ENCODE results near the gene ASPHD2.

DNA sequence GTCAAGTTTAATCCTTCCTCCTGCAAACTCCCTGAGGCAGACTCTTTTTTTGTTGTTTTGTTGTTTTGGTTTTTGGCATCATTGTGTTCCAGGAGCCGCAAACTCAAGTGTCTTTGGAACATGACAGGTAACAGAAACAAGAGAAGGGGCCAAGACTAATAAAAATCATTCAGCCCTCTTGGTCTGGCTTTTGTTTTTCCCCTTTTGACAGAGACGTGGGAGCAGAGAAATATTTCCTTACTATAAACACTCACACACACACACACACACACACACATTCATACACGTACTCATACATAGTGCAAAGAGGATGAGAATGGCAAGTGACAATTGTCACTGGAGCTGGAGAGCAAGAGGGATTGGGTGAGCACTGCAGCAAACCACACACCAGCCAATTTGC is 10.4 kb upstream of the ASPHD2 start:
- no peak for TF ChIP-seq JUND (IDR thresholded peaks at IDR 0.05)
- TF ChIP-seq POLR2AphosphoS5 (IDR thresholded peaks at IDR 0.05; ENCODE audit: low read depth, low read length), result no peak
- TF ChIP-seq CTCF (IDR thresholded peaks at IDR 0.05), result no peak
- no peak for TF ChIP-seq RAD21 (IDR thresholded peaks at IDR 0.05; ENCODE audit: low read length)
- TF ChIP-seq EP300 (IDR thresholded peaks at IDR 0.05; ENCODE audit: borderline replicate concordance in 1 of 2, low read depth in 1 of 2, low read length in 1 of 2), result no peak
- TF ChIP-seq, protein P1, sequence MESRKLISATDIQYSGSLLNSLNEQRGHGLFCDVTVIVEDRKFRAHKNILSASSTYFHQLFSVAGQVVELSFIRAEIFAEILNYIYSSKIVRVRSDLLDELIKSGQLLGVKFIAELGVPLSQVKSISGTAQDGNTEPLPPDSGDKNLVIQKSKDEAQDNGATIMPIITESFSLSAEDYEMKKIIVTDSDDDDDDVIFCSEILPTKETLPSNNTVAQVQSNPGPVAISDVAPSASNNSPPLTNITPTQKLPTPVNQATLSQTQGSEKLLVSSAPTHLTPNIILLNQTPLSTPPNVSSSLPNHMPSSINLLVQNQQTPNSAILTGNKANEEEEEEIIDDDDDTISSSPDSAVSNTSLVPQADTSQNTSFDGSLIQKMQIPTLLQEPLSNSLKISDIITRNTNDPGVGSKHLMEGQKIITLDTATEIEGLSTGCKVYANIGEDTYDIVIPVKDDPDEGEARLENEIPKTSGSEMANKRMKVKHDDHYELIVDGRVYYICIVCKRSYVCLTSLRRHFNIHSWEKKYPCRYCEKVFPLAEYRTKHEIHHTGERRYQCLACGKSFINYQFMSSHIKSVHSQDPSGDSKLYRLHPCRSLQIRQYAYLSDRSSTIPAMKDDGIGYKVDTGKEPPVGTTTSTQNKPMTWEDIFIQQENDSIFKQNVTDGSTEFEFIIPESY (IDR thresholded peaks at IDR 0.05; ENCODE audit: borderline replicate concordance, low read depth), result no peak
- TF ChIP-seq SMC3 (IDR thresholded peaks at IDR 0.05; ENCODE audit: low read depth, low read length), result no peak
- TF ChIP-seq CHD2 (IDR thresholded peaks at IDR 0.05; ENCODE audit: low read length, partially characterized antibody), result no peak
- TF ChIP-seq TAF1 (IDR thresholded peaks at IDR 0.05; ENCODE audit: borderline replicate concordance, low read depth, low read length), result no peak
- TF ChIP-seq GABPA (IDR thresholded peaks at IDR 0.05; ENCODE audit: low read depth), result no peak
- TF ChIP-seq, protein P2, sequence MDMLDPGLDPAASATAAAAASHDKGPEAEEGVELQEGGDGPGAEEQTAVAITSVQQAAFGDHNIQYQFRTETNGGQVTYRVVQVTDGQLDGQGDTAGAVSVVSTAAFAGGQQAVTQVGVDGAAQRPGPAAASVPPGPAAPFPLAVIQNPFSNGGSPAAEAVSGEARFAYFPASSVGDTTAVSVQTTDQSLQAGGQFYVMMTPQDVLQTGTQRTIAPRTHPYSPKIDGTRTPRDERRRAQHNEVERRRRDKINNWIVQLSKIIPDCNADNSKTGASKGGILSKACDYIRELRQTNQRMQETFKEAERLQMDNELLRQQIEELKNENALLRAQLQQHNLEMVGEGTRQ (IDR thresholded peaks at IDR 0.05; ENCODE audit: borderline replicate concordance, low read depth, low read length), result no peak
- TF ChIP-seq, protein P3, sequence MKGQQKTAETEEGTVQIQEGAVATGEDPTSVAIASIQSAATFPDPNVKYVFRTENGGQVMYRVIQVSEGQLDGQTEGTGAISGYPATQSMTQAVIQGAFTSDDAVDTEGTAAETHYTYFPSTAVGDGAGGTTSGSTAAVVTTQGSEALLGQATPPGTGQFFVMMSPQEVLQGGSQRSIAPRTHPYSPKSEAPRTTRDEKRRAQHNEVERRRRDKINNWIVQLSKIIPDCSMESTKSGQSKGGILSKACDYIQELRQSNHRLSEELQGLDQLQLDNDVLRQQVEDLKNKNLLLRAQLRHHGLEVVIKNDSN (IDR thresholded peaks at IDR 0.05; ENCODE audit: borderline replicate concordance, low read depth), result no peak
- no peak for TF ChIP-seq FOXM1 (IDR thresholded peaks at IDR 0.05; ENCODE audit: low read depth)
- TF ChIP-seq, protein P4, sequence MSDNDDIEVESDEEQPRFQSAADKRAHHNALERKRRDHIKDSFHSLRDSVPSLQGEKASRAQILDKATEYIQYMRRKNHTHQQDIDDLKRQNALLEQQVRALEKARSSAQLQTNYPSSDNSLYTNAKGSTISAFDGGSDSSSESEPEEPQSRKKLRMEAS (IDR thresholded peaks at IDR 0.05; ENCODE audit: low read depth), result no peak

Measured in SK-N-SH (cell line).